COLO829 (cell line): ENCODE data around the gene BLTP1.
A peak's percentile ranks its signal among the peaks of the same experiment; 100 is the strongest.
"Not testable (repeated sequence)": the region's sequence is repeated elsewhere in the genome, so short reads cannot be mapped to it uniquely, and the experiment has no call there.

ENCODE experiments used
- DNase-seq: peaks from one replicate; pipeline ENCODE4 v3.0.0; 2012; ENCODE audit warnings: low spot score

BLTP1 gene, protein sequence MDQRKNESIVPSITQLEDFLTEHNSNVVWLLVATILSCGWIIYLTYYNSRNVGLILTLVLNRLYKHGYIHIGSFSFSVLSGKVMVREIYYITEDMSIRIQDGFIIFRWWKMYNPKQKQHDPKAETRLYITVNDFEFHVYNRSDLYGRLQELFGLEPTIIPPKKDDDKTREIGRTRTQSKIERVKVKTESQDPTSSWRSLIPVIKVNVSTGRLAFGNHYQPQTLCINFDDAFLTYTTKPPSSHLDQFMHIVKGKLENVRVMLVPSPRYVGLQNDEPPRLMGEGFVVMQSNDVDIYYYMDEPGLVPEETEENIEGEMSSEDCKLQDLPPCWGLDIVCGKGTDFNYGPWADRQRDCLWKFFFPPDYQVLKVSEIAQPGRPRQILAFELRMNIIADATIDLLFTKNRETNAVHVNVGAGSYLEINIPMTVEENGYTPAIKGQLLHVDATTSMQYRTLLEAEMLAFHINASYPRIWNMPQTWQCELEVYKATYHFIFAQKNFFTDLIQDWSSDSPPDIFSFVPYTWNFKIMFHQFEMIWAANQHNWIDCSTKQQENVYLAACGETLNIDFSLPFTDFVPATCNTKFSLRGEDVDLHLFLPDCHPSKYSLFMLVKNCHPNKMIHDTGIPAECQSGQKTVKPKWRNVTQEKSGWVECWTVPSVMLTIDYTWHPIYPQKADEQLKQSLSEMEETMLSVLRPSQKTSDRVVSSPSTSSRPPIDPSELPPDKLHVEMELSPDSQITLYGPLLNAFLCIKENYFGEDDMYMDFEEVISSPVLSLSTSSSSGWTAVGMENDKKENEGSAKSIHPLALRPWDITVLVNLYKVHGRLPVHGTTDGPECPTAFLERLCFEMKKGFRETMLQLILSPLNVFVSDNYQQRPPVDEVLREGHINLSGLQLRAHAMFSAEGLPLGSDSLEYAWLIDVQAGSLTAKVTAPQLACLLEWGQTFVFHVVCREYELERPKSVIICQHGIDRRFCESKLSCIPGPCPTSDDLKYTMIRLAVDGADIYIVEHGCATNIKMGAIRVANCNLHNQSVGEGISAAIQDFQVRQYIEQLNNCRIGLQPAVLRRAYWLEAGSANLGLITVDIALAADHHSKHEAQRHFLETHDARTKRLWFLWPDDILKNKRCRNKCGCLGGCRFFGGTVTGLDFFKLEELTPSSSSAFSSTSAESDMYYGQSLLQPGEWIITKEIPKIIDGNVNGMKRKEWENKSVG (N-terminal part only)

DNA sequence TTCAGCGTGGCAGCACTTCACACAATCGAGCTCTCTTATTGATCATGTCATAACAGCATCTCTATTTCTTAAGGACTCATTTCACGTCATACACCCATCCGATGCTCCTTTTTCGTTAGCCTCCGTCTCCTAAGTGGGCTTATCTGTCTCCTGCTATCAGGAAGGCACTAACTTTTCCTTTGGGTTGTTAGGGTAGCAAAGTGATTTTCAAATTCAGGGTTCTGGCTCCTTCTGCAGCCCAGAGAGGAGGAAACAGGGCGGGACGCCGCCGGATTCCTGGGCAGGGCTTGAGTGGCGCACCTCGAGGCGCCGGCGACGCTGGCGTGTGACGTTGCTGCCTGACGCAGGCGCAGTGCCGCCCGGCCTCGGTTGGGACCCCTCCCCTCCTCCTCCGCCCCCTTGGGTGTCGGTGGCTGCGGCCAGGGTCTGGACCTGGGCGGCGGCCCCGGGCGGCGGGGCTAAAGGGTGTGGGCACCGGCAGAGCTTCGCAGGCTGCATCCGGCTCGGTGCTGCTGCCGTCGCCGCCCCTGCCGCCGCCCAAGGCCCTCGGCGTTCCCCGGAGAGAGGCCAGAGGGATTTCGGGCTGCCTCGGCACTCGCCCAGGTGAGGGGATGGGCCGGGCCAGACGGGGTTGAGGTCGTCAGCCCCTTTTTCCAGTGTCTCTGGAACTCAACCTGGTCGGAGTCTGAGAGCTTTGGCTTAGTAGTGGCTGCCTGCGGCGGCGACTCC lies at the start of gene BLTP1:
BLTP1 (plus strand) TSS at position 350 of the 729 bp plus-strand sequence. CDS start 18,317 bp downstream, outside the sequence.
- DNase-seq, result peak; percentile 96

DNA sequence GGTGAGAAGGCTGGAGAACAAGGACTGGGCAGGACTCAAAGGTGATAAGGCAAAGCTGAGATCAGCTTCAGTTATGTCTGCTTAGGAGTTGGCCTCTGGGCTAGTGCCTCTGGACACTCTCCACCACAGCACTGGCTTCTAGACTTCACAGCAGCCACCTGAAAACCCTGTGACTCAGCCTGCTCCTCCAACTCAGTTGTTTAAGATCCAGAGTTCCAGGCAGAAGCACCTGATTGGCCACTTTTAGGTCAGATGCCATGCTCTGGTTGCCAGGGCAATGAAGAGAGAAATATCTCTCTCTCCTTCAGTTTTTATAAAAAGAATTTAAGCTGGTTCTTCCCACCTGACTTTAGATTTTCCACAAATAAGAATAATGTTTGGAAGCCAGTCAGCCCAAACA lies 47.9 kb upstream of the BLTP1 start:
- DNase-seq, result no peak

DNA sequence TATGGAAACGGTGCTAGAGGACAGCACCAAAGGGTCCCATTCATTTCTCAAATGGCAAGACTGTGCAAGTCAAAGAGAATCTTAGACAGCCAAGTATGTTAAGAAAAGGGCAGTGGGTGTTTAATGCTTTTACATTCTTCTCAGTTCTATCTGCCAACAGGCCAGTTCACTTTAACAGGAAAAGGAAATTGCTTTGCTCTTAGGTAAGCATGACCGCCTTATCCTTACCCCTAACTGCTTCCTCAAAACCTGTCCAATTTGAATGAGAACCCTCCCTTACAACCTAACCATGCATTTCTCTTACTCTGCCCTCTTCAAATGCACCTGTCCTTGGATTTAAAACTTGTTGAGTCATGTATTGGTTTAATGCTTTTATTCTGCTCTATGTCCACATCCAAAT lies 44.5 kb upstream of the BLTP1 start:
- DNase-seq, result no peak

DNA sequence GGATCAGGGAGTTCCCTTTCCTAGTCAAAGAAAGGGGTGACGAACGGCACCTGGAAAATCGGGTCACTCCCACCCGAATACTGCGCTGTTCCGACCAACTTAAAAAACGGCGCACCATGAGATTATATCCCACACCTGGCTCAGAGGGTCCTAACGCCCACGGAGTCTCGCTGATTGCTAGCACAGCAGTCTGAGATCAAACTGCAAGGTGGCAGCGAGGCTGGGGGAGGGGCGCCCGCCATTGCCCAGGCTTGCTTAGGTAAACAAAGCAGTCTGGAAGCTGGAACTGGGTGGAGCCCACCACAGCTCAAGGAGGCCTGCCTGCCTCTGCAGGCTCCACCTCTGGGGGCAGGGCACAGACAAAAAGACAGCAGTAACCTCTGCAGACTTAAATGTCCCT lies 41.8 kb upstream of the BLTP1 start:
- DNase-seq, result not testable (repeated sequence)

DNA sequence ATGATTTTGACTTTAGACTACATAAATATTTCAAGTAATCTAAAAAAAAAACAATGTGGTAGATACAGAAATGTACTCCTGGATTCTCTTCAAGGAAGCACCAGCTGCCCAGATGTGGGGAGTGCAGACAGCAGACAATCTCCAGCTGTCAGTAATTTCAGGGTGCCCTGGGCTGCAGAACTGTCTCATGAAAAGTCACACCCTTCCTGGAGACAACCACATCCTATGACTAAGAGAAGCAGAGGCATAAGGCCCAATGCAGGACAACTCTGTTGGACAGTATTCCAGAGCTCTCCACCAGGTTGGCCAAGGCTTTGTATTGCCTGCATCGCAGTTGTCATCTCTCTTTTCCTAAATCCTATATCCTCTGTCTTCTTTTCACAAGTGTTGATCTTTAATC lies 34.4 kb upstream of the BLTP1 start:
- no peak for DNase-seq

DNA sequence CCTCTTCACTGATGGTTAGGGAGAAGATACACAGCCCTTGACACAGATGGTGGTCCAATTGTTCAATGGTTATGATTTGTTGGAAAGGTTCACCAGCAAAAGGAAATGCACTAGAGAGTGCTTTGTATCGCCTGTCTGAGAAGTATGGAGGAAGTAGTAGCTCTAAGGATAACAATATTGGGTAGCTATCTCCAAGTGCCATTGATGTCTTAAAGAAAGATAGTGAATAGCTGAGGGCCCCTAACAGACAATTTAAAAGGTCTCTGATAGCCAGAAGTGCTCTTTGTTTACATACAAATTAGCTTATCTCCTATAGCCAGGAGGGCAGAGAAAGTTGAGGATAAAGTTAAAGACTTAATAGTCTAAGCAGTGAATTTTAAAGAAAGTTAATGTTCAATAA lies 33.9 kb upstream of the BLTP1 start:
- DNase-seq, result no peak

DNA sequence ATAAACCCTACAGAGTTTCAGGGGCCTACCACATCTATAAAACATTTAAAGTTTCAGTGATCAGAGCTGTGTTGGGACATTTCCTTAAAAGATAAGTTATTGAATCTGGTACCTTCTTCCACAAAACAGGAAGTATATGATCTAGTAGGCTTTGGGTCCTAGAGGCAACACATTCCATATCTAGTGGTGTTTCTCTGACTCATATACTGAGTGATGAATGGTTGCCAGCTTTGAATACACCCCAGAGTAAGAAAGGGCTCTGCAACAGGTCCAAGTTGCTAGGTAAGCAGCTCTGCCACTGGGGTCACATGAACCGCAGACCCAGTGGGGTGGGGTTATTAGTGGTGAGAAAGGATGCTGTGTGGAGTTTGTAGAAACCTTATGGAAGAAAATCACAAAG lies 32.4 kb upstream of the BLTP1 start:
- no peak for DNase-seq

DNA sequence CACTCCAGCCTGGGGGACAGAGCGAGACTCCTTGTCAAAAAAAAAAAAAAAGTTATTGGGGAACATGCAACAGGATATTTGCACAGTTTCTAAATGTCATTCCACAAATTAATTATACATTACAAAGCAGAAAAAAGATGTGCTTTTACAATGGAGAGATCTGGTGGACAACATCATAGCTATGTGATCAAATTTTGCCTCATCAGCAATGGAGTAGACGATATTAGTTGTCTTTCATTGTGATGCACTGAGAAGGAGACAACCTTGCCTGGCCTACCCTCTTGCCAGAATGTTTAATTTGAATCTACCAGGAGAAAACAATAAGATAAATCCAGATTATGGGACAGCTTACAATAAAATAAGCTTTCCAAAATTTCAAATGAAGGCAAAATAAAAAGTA lies 30.5 kb upstream of the BLTP1 start:
- DNase-seq, result no peak

DNA sequence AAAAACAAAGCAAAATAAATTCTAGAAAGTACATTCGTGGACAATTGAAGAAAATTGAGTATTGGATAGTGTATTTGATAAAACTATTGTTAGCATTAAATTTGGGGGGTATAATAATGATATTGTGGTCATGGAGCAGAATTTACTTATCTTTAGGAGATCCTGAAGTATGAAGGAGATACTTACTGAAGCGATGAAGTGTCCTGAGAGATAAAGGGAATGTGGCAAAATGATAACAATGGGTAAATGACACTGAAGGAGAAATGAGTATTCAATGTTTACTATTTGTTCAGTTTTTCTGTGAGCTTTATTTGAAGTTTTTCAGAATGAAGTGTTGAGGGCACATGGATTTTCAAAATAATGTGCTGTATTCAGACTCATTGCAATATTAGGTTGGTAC lies 30.0 kb upstream of the BLTP1 start:
- DNase-seq, result no peak

DNA sequence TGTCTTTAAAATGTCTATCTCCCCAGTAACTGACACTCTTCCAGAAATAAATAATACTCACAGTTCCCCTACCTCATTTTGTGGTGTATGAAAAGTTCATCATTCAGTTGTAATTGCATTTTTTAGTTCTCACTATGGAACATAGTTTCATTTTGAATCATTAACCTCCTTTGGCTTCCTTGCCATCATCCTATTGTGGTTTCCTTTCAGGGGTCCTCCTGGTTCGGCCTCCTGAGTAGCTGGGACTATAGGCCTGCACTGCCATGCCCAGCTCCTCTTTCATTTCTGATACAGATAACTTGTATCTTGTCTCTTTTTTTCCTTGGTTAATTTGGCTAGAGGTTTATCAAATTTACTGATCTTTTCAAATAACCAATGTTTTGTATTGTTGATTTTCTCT lies 23.1 kb upstream of the BLTP1 start:
- no peak for DNase-seq

DNA sequence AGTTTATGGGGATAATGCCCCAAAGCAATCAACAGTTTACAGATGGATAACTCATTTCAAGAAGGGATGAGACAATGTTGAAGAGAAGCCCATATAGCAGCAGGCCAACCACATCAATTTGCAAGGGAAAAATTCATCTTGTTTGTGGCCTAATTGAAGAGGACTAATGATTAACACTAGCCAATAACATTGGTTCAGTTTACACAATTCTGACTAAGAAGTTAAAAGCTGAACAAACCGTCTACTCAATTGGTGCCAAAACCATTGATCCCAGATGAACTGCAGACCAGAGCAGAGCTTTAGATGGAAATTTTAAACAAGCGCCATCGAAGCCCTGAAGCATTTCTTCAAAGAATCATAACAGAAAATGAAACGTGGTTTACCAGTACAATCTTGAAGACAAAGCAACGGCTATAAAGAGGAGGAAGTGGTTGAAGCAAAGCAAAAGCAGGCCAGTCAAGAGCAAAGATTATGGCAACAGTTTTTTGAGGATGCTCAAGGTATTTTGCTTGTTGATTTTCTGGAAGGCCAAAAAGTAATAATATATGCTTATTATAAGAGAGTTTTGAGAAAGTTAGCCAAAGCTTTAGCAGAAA lies 20.5 kb upstream of the BLTP1 start:
- DNase-seq, result no peak

DNA sequence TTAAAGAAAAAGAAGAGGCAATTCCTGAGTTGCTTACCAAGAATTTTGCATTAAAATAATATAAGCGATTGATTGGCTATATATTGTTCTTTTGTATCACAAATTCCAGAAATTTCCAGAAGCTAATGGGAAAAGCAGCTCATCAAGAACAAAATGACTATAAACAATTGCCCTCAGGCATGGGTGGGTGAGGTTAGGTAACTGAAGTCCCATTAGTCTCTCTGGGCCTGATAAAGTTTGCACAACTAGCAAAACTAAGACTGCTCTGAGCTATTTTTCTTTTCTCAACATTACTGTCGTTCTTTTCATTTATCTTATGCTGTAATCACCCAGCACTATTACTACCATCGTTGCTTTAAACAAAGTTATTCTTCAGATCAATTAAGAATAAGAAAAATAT lies 19.2 kb upstream of the BLTP1 start:
- no peak for DNase-seq

DNA sequence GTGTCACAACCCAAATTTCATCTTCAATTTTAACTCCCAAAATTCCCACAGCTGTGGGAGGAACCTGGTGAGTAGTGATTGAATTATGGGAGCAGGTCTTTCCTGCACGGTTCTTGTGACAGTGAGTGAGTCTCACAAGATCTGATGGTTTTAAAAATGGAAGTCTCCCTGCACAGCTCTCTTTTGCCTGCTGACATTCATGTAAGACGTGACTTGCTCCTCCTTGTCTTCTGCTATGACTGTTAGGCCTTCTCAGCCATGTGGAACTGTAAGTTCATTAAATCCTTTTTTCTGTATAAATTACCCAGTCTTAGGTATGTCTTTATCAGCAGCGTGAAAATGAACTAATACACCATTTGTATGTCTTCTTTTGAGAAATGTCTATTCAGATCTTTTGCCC lies 13.0 kb upstream of the BLTP1 start:
- no peak for DNase-seq

DNA sequence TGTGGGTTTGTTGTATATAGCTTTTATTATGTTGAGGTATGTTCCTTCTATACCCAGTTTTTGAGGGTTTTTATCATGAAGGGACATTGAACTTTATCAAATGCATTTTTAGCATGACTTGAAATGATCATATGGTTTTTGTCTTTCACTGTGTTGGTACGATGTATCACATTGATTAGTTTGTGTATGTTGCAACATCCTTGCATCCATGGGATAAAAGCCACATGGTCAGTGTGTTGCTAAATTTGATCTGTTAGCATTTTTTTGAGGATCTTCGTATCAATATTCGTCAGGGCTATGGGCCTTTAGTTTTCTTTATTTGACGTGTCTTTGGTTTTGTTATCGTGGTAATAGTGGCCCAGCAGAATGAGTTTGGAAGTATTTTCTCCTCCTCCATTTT lies 11.3 kb upstream of the BLTP1 start:
- no peak for DNase-seq

DNA sequence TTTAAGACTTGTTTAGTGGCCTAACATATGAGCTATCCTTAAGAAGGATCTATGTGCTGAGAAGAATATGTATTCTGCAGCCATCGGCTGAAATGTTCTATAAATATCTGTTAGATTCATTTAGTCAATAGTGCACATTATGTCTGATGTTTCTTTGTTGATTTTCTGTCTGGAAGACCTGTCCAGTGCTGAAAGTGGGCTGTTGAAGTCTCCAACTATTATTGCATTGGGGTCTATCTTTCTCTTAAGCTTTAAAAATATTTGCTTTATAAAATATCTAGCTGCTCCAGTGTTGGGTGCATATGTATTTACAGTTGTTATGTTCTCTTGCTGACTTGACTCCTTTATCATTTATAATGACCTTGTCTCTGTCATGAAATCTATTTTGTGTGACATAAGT lies 9.4 kb upstream of the BLTP1 start:
- DNase-seq, result no peak

DNA sequence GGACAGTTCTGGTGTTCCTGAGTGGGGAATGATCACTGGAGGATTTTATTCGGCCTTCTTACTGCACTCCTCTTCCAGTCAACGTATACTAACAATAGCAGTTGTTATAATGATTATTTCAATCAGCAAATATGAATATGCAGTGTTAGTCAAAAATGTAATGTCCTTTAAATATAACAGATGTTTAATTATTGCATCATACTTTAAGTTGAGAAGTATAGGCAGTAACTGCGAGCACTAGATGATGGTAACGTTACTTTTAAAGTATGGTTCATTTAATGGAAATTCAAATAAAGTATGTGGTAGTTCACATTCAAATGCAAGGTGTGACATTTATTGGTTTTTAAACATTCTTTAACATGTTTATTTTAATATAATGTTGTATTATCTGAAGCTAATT lies 5.5 kb upstream of the BLTP1 start:
- no peak for DNase-seq

DNA sequence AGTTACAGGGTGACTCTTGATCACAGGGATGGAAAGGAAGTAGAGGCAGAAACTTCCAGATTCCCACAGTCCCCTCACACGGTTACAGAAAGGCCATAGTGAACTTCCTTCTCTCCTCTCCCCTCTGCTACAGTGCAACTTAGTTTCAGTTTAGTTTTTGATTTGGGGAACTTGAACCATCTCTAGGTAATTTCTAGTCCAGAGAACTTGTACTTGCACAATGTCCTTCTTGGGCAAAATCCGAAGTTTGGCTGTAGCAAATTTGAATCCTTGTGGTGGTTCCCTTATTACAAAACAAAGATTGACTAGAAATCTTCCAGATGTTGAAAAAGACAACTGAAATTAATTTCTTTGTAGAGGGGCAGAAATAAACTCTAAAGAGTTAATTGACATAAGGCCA lies 1.2 kb upstream of the BLTP1 start:
- no peak for DNase-seq

DNA sequence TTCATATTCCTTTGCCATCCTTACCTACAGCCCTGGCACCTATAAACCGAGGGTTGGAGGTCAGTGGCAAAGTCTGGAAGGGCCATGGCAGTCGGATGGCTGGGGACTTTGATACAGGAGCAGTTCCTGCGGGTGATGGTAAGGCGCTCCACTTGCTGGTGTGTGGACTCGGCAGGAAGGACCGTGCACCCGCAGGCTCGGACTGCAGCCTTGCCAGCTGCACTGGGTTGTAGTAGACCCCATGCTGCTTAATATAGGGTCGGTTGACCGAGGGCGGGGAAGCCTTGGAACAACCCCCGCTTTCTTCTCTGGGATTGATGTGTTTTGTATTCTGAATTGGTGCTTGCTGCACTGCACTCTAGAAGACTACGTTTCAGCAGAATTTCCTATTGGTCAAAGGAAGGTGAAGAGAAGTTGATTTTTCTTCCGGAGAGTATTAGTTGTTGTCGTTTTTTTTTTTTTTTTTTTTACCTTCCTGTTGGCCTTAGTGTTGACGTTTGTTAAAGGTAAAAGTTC lies 638 bp downstream of the BLTP1 start:
- no peak for DNase-seq

DNA sequence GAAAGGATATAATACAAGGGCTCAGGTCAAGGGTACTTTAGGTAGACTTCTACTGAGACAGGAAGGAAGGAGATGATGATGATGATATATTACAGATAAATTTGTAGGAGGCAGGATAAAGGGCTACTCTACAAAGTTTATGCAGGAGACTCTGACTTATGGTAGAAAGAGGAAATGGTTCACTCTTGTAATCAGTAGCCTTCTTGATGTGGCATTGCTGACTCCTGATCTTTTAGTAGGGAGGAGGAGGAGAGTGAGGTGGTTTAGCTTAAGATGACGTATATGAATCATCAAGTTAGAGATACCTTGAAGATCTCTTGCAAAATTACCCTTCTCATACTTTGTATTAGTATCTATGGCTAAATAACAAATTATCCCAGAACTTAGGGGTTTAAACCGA lies 4.7 kb downstream of the BLTP1 start:
- DNase-seq, result no peak

DNA sequence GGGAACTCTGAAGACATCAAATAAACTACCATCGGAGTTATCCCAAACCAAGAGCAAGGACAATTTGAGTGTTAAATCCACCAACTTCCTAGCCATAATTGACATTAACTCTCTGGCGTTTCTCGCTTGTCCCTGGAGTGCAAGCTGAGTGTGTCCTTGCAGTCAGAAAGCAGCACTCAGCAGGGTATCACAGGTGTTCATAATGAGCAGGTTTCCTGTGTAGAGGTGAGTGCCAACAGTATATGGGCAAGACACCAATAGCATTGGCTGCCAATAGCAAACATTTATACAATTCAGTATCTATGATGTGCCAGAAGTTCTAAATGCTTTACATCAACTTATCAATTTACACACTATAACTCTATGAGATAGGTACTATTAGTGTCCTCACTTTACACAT lies 11.2 kb downstream of the BLTP1 start:
- no peak for DNase-seq

DNA sequence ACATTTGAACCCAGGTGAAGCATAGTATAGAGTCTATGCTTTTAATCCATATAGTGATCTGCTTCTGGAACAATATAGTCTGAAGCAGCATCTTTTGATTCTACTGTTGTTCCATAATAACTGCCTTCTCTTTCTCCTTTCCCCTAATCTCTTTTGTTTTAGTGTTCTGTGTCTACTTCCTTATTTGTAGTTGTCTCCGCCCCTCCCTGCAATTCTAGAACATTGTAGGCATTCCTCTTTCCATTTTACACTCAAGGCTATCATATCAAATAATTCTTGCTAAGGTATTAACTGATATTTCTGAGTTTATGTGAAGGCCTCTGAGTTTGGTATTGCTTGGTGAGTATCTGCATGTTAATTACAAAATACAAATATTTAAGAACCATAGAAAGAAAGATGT lies 11.6 kb downstream of the BLTP1 start:
- DNase-seq, result no peak
